Erythroblast (primary cell): ENCODE results near the gene CCT5.

Source experiments
- GATA1 ChIP-seq: IDR thresholded peaks from 2 replicates; pipeline ENCODE4 v1.6.1; 2011; ENCODE audit warnings: low read depth, mild to moderate bottlenecking, control low read depth, low read length, moderate library complexity
- POLR2A ChIP-seq: IDR thresholded peaks from 2 replicates; pipeline ENCODE4 v1.6.1; 2011; ENCODE audit warnings: mild to moderate bottlenecking, low read length

- no peak for TF ChIP-seq POLR2A
- TF ChIP-seq GATA1: no peak
Measured at GRCh38 chr5:10279925-10280720, 30.0 kb downstream of the CCT5 start.
